HG02852 (cell line): ENCODE results near the gene HLA-DPA1.
A peak's percentile ranks its signal among the peaks of the same experiment; 100 is the strongest.
"Not testable (repeated sequence)": the region's sequence is repeated elsewhere in the genome, so short reads cannot be mapped to it uniquely, and the experiment has no call there.

ENCODE experiments used
- ATAC-seq: cut with Tn5 transposase; IDR thresholded peaks from one replicate; pipeline ENCODE4 v1.9.1; 2021; ENCODE audit warnings: mild to moderate bottlenecking, moderate library complexity; ENCODE audit not compliant: unreplicated experiment

The HLA-DPA1 gene

GRCh38 chr6:33065312-33065711 is 8.1 kb downstream of the HLA-DPA1 start:
- ATAC-seq, result no peak

DNA sequence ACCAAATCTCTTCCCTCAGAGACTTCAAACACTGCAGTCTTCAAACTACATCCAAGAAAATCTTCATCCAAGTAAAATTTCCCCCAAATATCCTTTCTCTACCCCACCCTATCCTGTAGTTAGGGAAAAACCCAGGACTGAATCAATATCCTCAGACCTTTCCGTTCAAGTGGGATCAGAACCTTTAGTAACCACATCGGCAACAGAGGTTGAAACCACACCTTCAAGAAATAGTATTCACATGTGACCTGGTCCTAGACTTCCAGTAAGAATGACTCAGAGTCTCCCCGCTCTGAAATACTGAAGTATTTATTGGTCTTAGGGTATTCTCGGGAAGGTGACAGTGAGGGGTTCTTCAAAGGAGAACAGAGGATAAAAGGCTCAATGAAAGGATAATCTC is 8.7 kb downstream of the HLA-DPA1 start:
- no peak for ATAC-seq

DNA sequence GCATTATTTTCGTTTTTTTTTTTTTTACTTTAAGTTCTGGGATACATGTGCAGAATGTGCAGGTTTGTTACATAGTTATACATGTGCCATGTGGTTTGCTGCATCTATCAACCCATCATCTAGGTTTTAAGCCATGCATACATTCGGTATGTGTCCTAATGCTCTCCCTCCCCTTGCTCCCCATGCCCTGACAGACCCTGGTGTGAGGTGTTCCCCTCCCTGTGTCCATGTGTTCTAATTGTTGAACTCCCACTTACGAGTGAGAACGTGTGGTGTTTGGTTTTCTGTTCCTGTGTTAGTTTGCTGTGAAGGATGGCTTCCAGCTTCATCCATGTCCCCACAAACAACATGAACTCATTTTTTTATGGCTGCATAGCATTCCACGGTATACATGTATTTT is 10.0 kb downstream of the HLA-DPA1 start:
- not testable (repeated sequence) for ATAC-seq

DNA sequence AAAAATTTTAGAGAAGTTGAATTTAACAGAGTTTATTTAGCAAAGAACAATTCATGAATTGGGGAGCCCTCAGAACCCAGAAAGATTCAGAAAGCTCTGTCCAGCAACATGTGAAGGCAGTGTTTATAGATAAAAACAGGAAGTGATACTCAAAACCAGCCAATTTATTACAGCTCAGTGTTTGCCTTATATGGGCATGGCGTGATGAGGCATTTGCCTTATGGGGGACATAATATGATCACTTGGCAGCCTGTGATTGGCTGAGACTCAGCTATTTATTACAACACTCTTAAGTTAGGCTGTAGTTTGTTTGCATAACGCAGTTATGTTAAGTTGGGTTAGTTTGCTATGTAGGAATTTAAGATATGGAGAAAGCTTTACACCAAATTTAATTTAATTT is 11.5 kb downstream of the HLA-DPA1 start:
- no peak for ATAC-seq

DNA sequence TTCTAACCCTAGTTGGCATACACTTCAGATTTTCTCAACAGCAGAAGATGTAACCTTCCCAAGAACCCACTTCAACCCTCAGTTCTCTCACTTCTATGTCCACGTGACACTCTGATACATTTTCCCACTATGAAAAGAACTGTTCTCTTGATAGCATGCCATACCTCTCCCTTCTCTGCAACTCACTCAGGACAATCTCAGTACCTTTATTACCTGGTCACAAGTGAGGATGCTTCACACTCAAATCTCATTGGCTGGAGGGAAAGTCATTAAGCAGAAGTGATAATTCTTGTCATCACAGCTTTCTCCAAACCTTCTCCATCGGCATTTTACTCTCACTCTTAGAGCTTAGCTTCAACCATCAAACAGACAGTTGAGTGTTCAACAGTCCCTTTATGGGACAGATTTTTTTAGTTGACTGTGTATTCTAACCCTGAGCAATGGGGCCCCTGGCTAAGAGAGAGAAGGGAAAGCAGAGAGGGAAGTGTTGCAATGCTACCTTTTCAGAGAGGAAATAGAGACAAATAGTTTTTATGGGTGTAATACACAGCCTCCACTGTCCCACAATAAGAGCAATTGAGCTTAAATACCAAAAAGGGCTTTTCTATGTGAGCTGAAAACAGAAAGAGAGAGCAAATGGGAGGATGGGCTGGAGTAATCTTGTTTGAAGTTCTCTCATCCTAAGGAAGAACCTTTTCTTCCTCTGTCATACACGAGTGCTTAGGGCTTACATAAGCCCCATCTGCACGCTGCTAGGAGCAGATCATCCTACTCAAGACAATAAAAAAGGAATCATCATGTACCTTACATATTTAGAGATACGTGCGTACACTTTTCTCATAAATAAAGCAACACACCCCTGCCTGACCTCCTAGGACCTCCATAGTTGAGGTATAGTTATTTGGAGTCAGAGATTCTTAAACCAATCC is 16.0 kb downstream of the HLA-DPA1 start:
- ATAC-seq, result no peak

DNA sequence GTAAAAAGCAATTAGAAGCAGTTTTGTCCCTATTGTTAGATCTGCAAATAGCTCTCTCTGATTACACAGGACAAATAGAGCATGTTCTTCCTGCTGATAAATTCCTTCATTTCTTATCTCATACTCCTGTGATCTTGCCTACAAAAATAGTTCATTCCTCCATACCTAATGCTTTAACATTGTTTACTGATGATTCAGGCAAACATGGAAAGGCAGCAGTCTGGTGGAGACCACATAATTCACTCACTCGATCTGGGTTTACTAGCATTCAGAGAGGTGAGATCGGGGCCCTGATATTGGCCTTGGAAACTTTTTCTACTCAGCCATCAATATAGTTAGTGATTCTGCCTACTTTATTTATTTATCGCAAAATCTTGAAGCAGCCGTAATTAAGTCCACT is 20.2 kb downstream of the HLA-DPA1 start:
- no peak for ATAC-seq

DNA sequence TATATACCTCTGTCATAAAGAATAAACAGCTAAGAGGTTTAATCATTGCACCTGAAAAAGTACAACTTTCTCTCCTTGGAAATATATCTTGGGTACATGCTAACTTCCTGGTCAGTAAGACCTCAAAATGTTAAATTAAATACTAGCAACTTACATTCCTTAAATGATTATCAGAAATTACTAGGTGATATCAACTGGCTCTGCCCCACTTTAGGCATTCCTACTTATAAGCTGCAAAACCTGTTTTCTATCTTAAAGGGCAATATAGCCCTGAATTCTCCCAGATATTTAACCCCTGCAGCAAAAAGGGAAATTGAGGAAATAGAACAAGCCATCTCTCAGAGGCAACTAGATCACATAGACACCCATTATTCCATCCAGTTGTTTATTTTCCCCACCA is 20.8 kb downstream of the HLA-DPA1 start:
- ATAC-seq, result no peak

DNA sequence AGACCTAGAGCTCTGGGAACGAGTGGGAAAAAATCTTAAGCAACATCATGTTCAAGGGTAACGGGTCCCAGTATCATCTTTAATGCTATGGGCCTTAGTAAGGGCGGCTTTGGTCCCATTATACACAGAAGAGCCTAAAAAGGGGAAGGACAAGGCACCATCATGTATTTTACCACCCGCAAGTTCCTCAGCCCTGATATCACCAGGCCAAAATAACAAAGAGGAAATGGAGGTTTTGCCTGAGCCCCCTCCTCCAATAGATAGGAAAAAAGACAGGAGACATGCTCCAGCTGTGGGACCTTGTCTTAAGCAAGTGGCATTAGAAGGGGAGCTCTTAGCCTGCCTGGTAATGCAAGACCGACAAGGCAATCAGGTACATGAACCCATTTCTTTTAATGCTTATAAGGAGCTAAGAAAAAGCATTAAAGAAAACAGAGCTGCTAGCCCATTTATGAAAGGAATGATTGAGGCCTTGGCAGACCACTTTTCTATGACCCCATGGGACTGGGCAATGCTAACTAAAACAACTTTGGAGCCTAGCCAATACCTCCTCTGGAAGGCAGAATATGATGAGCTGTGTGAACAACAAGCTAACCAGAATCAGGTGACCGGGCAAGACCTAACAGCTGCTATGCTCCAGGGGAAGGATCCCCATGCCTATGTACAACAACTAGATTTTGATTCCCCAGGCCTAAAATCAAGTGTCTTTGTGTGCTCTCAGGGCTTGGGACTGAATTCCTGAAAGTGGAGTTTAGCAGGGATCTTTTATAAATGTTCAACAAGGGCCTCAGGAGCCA is 23.2 kb downstream of the HLA-DPA1 start:
- no peak for ATAC-seq

DNA sequence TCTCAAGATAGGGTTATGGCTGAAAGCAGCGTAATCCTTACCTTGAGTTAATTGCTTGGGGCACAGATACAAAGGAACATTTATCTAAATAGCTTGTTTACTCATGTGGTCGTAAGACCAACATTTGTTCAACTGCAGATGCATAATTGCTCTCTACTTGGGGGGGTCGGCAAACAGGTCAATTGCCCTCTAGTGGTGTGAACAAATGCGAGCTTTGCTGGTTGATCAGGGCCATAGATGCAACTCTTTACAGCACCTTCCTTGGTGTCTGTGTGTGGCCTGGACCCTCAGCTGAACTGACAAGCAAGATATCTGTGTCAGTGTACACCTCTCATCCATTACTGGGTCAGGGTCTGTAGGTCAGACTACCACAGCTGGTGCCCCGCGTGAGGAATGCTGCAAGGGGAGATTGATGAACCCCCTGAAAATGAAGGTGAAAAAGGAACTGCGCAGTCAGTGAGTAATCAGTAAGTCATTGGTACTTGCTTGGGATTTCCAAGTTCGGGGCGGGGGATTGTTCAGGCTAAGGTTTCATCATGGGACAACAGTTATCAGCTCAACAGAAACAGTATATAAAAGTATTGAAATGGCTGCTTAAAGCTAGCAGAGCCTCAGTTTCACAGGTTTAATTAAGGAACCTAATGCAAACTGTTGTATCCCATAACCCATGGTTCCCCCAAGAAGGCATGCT is 24.0 kb downstream of the HLA-DPA1 start:
- ATAC-seq, result no peak

DNA sequence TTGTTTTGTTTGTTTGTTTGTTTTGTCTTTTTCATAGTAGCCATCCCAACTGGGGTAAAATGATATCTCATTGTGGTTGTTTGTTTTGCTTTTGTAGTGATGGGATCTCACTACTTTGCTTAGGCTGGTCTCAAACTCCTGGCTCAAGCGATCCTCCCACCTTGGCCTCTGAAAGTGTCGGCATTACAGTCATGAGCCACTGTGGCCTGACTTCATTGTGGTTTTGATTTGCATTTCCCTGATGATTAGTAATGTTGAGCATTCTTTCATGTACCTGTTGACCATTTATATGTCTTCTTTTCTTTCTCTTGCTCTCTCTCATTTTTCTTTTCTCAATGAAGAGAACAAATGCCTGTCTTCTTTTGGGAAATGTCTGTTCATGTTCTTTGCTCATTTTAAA is 33.3 kb downstream of the HLA-DPA1 start:
- ATAC-seq, result no peak

- no peak for ATAC-seq
These were observed 36.9 kb downstream of the HLA-DPA1 start for GRCh38 chr6:33036535-33036934.

- no peak for ATAC-seq
These were observed 38.9 kb downstream of the HLA-DPA1 start for GRCh38 chr6:33034554-33034953.

DNA sequence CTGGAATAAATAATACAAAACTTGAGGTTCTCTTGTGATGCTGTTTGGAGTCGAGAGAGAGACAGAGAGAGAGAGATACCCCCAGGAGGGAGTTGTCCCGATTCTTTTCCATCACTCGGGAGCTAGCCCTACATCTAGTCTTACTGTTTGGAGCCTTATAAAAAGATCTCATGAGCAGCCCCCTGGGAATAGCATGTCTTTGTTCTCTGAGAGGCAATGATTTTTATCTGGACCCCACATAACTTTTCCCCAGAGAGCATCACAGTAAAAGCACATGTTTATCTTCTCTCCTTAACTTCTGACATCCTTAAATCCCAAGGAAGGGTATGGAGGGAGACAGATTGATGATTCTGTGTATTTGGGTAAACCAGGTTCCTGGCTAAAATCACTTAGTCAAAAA is 43.2 kb downstream of the HLA-DPA1 start:
- ATAC-seq, result no peak

DNA sequence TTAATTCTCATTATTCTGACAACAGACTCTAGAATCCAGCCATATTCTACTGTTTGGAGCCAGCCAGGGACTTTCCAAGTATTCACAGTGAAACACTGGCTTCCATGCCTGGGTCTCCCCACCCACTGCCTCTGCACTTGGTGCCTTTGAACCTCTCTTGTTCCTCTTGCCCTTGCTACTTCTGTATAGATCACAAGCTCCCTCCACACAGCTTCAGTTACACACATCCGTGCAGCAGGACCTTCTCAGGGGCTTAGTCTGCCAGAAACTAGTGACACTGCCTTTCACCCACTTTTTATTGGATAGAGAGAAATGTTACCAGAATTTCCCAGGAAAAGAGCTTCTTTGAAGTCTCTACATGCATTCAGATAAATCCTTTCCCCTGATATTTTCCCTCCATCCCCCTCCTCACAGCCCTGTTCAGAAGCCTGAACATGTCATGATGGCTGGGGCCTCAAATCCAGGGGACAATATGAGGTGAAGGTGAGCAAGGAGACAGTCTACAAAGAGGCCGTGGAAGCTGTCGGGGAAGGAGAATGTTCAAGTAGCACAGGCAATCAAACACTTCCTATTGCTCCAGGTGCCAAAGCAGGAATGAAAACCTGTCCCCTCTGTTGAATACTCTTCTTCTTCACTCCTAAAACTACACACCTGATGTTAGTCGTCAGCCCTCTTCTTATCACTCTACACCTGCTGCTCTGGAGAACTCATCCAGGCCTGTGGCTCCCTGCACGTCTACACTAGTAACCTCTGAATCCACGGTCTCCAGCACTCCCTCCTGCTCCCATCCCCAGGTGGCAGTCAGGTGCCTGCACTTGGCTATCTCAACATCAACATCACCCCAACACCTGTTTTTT is 43.9 kb downstream of the HLA-DPA1 start:
- peak; percentile 75 for ATAC-seq

DNA sequence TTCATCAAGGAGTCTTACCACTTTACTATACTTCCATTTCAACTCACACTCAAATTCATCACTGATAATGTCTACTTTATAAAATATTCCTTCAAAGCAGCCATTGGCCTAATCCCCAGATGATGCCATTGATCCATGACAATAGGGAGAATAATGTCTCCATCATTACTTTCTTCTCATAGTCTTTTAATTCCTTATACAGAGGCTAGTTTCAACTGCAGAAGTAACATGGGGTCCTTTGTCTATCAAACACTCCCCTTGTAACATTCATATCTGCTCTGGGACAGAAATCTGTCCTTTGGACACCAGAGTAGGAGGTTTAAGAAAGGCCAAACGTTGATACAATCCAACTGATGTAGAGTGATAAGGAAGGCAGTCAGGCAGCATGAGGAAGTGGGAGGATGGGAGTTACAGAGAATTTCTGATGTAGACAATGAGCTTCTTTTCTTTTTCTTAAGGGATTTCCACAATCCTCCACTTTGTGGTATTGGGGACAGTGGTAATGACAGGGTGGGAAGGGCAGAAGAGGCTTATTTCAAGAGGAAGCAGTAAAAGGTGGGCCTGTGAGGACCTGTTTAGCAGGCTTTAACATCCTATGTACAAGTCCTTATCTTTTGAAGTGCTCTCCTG is 45.1 kb downstream of the HLA-DPA1 start:
- ATAC-seq, result no peak

- no peak for ATAC-seq
These were observed 48.9 kb downstream of the HLA-DPA1 start for GRCh38 chr6:33024521-33024920.

DNA sequence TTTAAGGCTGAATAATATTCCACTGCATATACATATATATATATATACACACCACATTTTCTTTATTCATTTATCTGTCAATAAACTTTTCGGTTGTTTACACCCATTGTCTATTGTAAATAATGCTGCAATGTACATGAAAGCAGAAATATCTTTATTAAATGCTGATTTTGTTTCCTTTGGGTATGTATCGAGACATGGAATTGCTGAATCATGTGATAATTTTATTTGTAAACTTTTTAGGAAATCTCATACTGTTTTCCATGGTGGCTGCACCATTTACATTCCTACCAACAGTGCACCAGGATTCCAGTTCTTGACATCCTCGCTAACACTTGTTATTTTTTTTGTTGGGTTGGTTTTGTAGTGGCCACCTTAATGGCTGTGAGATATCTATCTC is 49.9 kb downstream of the HLA-DPA1 start:
- no peak for ATAC-seq

DNA sequence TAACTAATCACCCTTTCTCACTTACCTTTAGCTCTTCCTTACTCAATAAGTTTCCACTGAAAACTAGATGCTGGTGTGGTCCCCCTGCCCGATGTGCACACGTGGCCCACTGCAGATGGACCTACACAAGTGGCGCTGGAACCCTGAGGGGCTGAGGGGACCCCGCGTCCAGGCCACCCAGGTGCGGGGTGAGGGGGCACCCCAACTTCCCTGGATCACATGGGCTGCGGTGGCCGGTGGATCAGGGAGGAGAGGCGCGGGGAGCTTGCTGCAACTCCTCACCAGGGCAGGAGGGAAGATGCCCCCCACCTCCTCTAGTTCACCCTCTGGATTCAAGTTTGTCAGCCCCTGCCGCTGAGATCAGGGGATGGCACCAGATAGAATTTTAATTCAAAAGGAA is 51.5 kb downstream of the HLA-DPA1 start:
- ATAC-seq, result no peak

- no peak for ATAC-seq
These were observed 54.1 kb downstream of the HLA-DPA1 start for GRCh38 chr6:33019372-33019771.

DNA sequence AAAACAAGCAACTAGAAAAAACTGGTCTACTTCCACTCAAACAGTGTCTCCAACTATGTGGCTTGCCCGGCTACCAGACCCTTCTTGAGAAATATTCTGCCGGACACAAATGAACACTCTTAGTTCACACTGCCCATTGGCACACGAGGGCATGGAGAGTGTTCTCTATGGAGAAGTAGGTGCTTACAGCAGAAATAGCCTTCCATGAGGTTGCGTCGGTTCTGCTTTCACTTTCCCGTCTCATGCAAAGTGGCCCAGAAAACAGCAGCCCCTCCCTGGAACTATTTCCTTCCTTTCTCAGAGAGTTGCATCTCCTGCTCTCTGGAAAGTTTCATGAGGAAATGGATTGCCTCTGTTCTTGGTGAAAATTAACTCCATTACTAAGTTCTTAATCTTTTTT is 54.5 kb downstream of the HLA-DPA1 start:
- peak; percentile 85 for ATAC-seq
